ENCODE results near the gene SMCR8.

- TF ChIP-seq CTCF (IDR thresholded peaks at IDR 0.05; ENCODE audit: insufficient read depth, low read depth, low read length) (no peak), EZH2 (IDR thresholded peaks at IDR 0.05; ENCODE audit: insufficient read depth, low read length) (no peak)
Measured at GRCh38 chr17:18280249-18280648, 34.8 kb upstream of the SMCR8 start.
